A549 treated with GW870086 at 1 μM for 4 hours (cell line): Measurements from ENCODE around the gene AQP4. TPM values are rescaled to one million over a fixed set of nuclear protein-coding genes. Genes with fewer than 3 reads are reported as not detected.

Experiments
- total RNA-seq: library from RNA; stranded (reverse); fragments of 200-300 nt; extraction: Qiagen RNA extraction; gene quantifications from 5 replicates; pipeline ENCODE4 v1.2.3, GENCODE V29; 2022; ENCODE audit warnings: low read depth

The AQP4 gene
- 0.09 TPM in 1 of 5 replicates, not detected in the others for total RNA-seq

GRCh38 chr18:26865557-26865956 lies at the start of gene AQP4:
TSS of gene AQP4 (minus strand) at chr18:26865707. CDS start at chr18:26865689, 18 bp downstream.

